K562 (cell line): ENCODE data around the gene SCAANT1. TPM values are rescaled to one million over a fixed set of nuclear protein-coding genes. Genes with fewer than 3 reads are reported as not detected.

Experiments used
- ATAC-seq: fragments of 200-7000 bp; cut with Tn5 transposase; 3 replicates; pipeline ENCODE4 v1.9.1; 2020; ENCODE audit warnings: moderate library complexity
- BruUV-seq: library from RNA; stranded (reverse); fragments of 400-500 nt; replicated peaks from 2 replicates; lab custom pipeline; 2021; lab: Mats Ljungman, UMichigan
- CTCF ChIA-PET: fragments of 300-600 bp; formaldehyde crosslinking; extraction: SDS; loops from one replicate; lab custom pipeline; 2021; ENCODE audit warnings: low intra/inter-chr PET ratio; lab: Yijun Ruan, JAX
- POLR2A ChIA-PET: fragments of 300-600, 350-650 bp; sonication (Branson Sonifier 250); formaldehyde crosslinking; extraction: SDS; loops from one replicate; lab custom pipeline; 2021; ENCODE audit warnings: antibody characterized with exemption, inconsistent platforms; lab: Yijun Ruan, JAX
- DNase-seq, 4 experiments: peaks; one replicate each; pipeline versions ENCODE4 v3.0.0 to v3.0.0-alpha.2; 2011 to 2018; ENCODE audit warnings: low spot score in 3 of 4, mixed read lengths in 3 of 4; ENCODE audit errors: extremely low read depth in 1 of 4
- FAIRE-seq: peaks from 2 replicates; lab custom pipeline; 2011; peaks lifted over from hg19 to GRCh38; lab: Jason Lieb, UNC
- H2AFZ ChIP-seq: 2 replicates; pipeline ENCODE4 v1.6.0; 2011; ENCODE audit warnings: low read depth, low read length, control low read depth, inconsistent platforms
- H3K27ac ChIP-seq: fragments of 200-600 bp; 3 replicates; pipeline ENCODE4 v1.8.0; 2011; ENCODE audit warnings: low read depth, mild to moderate bottlenecking, control low read depth, inconsistent platforms, low read length, moderate library complexity, mixed read lengths; ENCODE audit errors: extremely low read depth
- H3K27me3 ChIP-seq, 2 experiments: fragments of 300-600 bp in 1 of 2; 2 replicates in 1 of 2; 3 replicates in 1 of 2; pipeline versions ENCODE4 v1.6.0 to v1.8.0; 2011; ENCODE audit warnings: inconsistent platforms in 2 of 2, low read length in 2 of 2, mild to moderate bottlenecking in 1 of 2, mixed read lengths in 1 of 2, moderate library complexity in 1 of 2; ENCODE audit not compliant: control insufficient read depth in 2 of 2, insufficient read depth in 2 of 2
- H3K36me3 ChIP-seq: fragments of 300-600 bp; 3 replicates; pipeline ENCODE4 v1.8.0; 2011; ENCODE audit warnings: mild to moderate bottlenecking, low read length, inconsistent platforms; ENCODE audit not compliant: control insufficient read depth, insufficient read depth
- H3K4me1 ChIP-seq, 2 experiments: fragments of 200-600 bp in 1 of 2; replicated peaks in 1 of 2; 2 replicates in 1 of 2; 3 replicates in 1 of 2; pipeline versions ENCODE4 v1.5.1 to v1.8.0; 2011; ENCODE audit warnings: inconsistent platforms in 2 of 2, low read length in 2 of 2, mild to moderate bottlenecking in 1 of 2, mixed read lengths in 1 of 2, moderate library complexity in 1 of 2; ENCODE audit not compliant: control insufficient read depth in 2 of 2, insufficient read depth in 2 of 2
- H3K4me2 ChIP-seq: 2 replicates; pipeline ENCODE4 v1.6.1; 2011; ENCODE audit warnings: low read length, control low read depth, inconsistent platforms, mixed read lengths; ENCODE audit not compliant: insufficient read depth
- H3K4me3 ChIP-seq: fragments of 200-600 bp; sonication (generic), shearing (Covaris generic); 2 replicates; pipeline ENCODE4 v1.5.1; 2016; ENCODE audit warnings: control low read depth, inconsistent platforms
- H3K79me2 ChIP-seq: fragments of 200-600 bp; 3 replicates; pipeline ENCODE4 v1.8.0; 2011; ENCODE audit warnings: low read length, inconsistent platforms; ENCODE audit not compliant: control insufficient read depth, insufficient read depth
- H3K9ac ChIP-seq, 2 experiments: 2 replicates each; pipeline versions ENCODE4 v1.6.0 to v1.6.1; 2011; ENCODE audit warnings: low read depth in 2 of 2, low read length in 2 of 2, control low read depth in 1 of 2, inconsistent platforms in 1 of 2, mild to moderate bottlenecking in 1 of 2, mixed read lengths in 1 of 2; ENCODE audit not compliant: insufficient read depth in 1 of 2
- H3K9me1 ChIP-seq: one replicate; pipeline ENCODE4 v1.6.0; 2011; ENCODE audit warnings: inconsistent platforms, mild to moderate bottlenecking, low read length, moderate library complexity; ENCODE audit not compliant: control insufficient read depth, insufficient read depth
- H3K9me3 ChIP-seq: replicated peaks from 2 replicates; pipeline ENCODE4 v1.5.1; 2011; ENCODE audit warnings: low read depth, low read length, inconsistent platforms; ENCODE audit not compliant: control insufficient read depth, insufficient read depth
- H4K20me1 ChIP-seq: replicated peaks from 2 replicates; pipeline ENCODE4 v1.6.1; 2011; ENCODE audit warnings: low read length, inconsistent platforms, mixed read lengths; ENCODE audit not compliant: control insufficient read depth, insufficient read depth
- BRF1 ChIP-seq: IDR thresholded peaks from 3 replicates; pipeline ENCODE4 v1.6.1; 2011; ENCODE audit warnings: borderline replicate concordance, mild to moderate bottlenecking; ENCODE audit not compliant: insufficient read length; ENCODE audit errors: extremely low read depth
- CTBP1 ChIP-seq: fragments of 450-650 bp; IDR thresholded peaks from 2 replicates; pipeline ENCODE4 v1.6.1; 2016; ENCODE audit warnings: borderline replicate concordance
- EHMT2 ChIP-seq: fragments of 450-650 bp; IDR thresholded peaks from 2 replicates; pipeline ENCODE4 v1.6.1; 2018; ENCODE audit warnings: antibody characterized with exemption
- ELF1 ChIP-seq: fragments of 200-800 bp; sonication (Bioruptor generic); IDR thresholded peaks from 2 replicates; pipeline ENCODE4 v1.6.1; 2016; ENCODE audit warnings: missing genetic modification characterization, missing compliant biosample characterization
- MTA1 ChIP-seq: fragments of 450-650 bp; IDR thresholded peaks from 2 replicates; pipeline ENCODE4 v1.6.1; 2017; ENCODE audit warnings: borderline replicate concordance
- NCOA2 ChIP-seq, 2 experiments: fragments of 450-650 bp; IDR thresholded peaks; 2 replicates each; pipeline ENCODE4 v1.6.1; 2018; ENCODE audit warnings: mild to moderate bottlenecking in 2 of 2, moderate library complexity in 1 of 2; ENCODE audit not compliant: partially characterized antibody in 2 of 2
- NFIC ChIP-seq: fragments of 450-650 bp; IDR thresholded peaks from 2 replicates; pipeline ENCODE4 v1.6.1; 2017; ENCODE audit warnings: mild to moderate bottlenecking, inconsistent platforms
- PYGO2 ChIP-seq: fragments of 450-650 bp; IDR thresholded peaks from 2 replicates; pipeline ENCODE4 v1.6.1; 2016; ENCODE audit warnings: mild to moderate bottlenecking, missing genetic modification characterization, moderate library complexity, missing compliant biosample characterization
- SP1 ChIP-seq: sonication (generic); formaldehyde crosslinking; IDR thresholded peaks from 2 replicates; pipeline ENCODE4 v1.8.1; 2022; ENCODE audit warnings: mild to moderate bottlenecking, missing genetic modification reagents
- ZNF431 ChIP-seq: sonication (generic); formaldehyde crosslinking; IDR thresholded peaks from 2 replicates; pipeline ENCODE4 v1.8.0; 2022; ENCODE audit warnings: mild to moderate bottlenecking, missing genetic modification reagents
- ZNF79 ChIP-seq: fragments of 250-450 bp; sonication (Bioruptor Pico); IDR thresholded peaks from 2 replicates; pipeline ENCODE4 v1.4.0; 2020; ENCODE audit warnings: low read depth, mild to moderate bottlenecking, moderate library complexity
- WGBS: fragments of 100-300 bp; shearing (Covaris generic); methylation state at CpG from one replicate; pipeline ENCODE4 v1.1.6; 2016; ENCODE audit warnings: low coverage, mixed read lengths; ENCODE audit not compliant: insufficient coverage; ENCODE audit errors: missing lambda C conversion rate; 5-methylcytosine and 5-hydroxymethylcytosine counted together
- in situ Hi-C: fragments of 300-500 bp; cut with MboI; formaldehyde crosslinking; loops from 4 replicates; pipeline ENCODE4 v1.15.0; 2018; ENCODE audit warnings: inconsistent platforms, mixed read lengths
- intact Hi-C: fragments of 100-400 bp; cut with micrococcal nuclease; formaldehyde crosslinking; loops from 2 replicates; pipeline ENCODE4 v1.14.2; 2022
- polyA plus RNA-seq, 8 experiments: library from polyadenylated mRNA; depleted of rRNA in 4 of 8; stranded (reverse) in 5 of 8; unstranded in 3 of 8; fragments of >200 nt; fragmentation: Nextera tagmentation in 2 of 8; fragmentation: Illumina TruSeq in 1 of 8; extraction: Ambion mirVana in 2 of 8; extraction: Trizol in 1 of 8; gene quantifications; 2 replicates each; pipeline versions ENCODE4 v1.2.1 to v1.2.3, GENCODE V29; 2011 to 2014; ENCODE audit warnings: inconsistent platforms in 1 of 8, missing spikeins in 1 of 8
- total RNA-seq, 7 experiments: library from RNA; depleted of rRNA in 6 of 7; stranded (reverse); fragments of >200 nt in 6 of 7; fragmentation: Illumina TruSeq in 2 of 7; extraction: Trizol in 2 of 7; gene quantifications; 2 replicates each; pipeline versions ENCODE4 v1.2.1 to v1.2.3, GENCODE V29; 2011 to 2021; ENCODE audit warnings: low replicate concordance in 1 of 7
- TF ChIP-seq, protein P1 (sequence below): sonication (generic); formaldehyde crosslinking; IDR thresholded peaks from 2 replicates; pipeline ENCODE4 v1.8.1; 2023; ENCODE audit warnings: mild to moderate bottlenecking, missing genetic modification reagents
- TF ChIP-seq, protein P2 (sequence below): sonication (generic); IDR thresholded peaks from 2 replicates; pipeline ENCODE4 v1.6.1; 2016
- TF ChIP-seq, protein P3 (sequence below): sonication (generic); formaldehyde crosslinking; IDR thresholded peaks from 2 replicates; pipeline ENCODE4 v1.5.0; 2020; ENCODE audit warnings: missing genetic modification reagents
- TF ChIP-seq, protein P4 (sequence below), 2 experiments: fragments of 450-650 bp in 1 of 2; IDR thresholded peaks; 2 replicates each; pipeline ENCODE4 v1.6.1; 2011 to 2017; ENCODE audit warnings: low read depth in 2 of 2, antibody characterized with exemption in 1 of 2, borderline replicate concordance in 1 of 2, low read length in 1 of 2, mild to moderate bottlenecking in 1 of 2, mixed read lengths in 1 of 2; ENCODE audit not compliant: control insufficient read depth in 1 of 2

Gene SCAANT1
- total and polyA plus RNA-seq, 9 of the 15 experiments (the other 6 are each of a cell fraction or from before 2014, with no cell fraction given) = not detected

DNA sequence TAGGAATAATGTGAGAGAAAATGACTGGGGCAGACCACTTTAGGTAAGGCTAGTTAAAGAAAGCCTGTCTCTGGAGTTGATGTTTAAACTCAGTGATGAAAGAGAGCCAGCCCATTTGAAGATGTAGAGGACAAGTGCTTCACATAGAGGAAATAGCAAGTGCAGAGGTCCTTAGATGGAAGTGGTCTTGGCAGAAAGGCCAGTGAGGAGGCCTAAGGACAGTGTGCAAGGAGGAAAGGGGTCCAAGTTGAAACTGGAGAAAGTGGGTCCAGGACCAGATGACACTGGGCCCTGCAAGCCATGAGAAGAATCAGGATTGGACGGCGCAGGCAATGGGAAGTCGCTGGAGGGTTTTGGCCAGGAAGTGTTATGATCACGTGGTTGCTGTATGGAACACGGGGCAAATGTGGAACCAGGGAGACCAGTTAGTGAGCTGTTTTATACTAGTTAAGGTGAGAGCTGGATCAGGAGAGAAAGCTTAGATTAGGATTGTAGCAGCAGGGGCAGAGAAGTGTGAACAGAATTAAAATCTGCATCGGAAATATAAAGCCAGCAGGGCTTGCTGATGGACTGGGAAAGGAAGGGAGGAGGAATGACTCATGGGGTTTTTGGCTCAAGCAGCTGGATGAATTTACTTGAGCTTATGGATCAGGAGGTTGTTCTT lies 48.0 kb upstream of the SCAANT1 start:
- WGBS = 8% methylated on average over 6 of the region's 6 CpGs
- Histone ChIP-seq H3K4me1 (peaks cover 3 to 11% of the 10 kb centered on the region in 2 experiments; a peak in 4 of 5 replicates), H3K9ac (peak overlapping the region; percentile 49 to 72; a peak in 3 of 4 replicates), H3K27me3 (no peaks in the 10 kb centered on the region), H3K4me3 (peak overlapping the region; percentile 32), H2AFZ (peak overlapping the region; percentile 90), H3K27ac (peak overlapping the region; percentile 75), H3K9me3 (no peaks in the 10 kb centered on the region), H3K4me2 (peak overlapping the region; percentile 83), H3K79me2 (peaks cover 16% of the 10 kb centered on the region), H4K20me1 (no peaks in the 10 kb centered on the region), H3K9me1 (peaks cover 3% of the 10 kb centered on the region), H3K36me3 (0 out of 3 replicates have a peak, but pooled peaks cover 8% of the 10 kb centered on the region)
- BruUV-seq = no TSS peak
- ATAC-seq (peak; percentile 81), DNase-seq (peak; percentile 14 to 60 (median 28)), FAIRE-seq (peak; percentile 86)
- ChIA-PET CTCF (no interaction called here), POLR2A (interaction anchor here (0.6 to 1.2 kb wide), 3 partner anchors 12 to 92 kb away, joined by 3 to 4 read pairs (median 3); no protein-coding TSS in a partner anchor)
- in situ Hi-C loops (no loop called here), intact Hi-C loops (loop anchor here (10.0 kb wide), 1 partner anchor 95 kb away; the partner anchor contains the start of genes ATXN7 and THOC7)
- TF ChIP-seq, protein P1, sequence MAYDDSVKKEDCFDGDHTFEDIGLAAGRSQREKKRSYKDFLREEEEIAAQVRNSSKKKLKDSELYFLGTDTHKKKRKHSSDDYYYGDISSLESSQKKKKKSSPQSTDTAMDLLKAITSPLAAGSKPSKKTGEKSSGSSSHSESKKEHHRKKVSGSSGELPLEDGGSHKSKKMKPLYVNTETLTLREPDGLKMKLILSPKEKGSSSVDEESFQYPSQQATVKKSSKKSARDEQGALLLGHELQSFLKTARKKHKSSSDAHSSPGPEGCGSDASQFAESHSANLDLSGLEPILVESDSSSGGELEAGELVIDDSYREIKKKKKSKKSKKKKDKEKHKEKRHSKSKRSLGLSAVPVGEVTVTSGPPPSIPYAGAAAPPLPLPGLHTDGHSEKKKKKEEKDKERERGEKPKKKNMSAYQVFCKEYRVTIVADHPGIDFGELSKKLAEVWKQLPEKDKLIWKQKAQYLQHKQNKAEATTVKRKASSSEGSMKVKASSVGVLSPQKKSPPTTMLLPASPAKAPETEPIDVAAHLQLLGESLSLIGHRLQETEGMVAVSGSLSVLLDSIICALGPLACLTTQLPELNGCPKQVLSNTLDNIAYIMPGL (CRISPR knock-in tag) = no peak
- peak; percentile 41; the same call in 1 of the 2 replicates for TF ChIP-seq EHMT2
- TF ChIP-seq ZNF431 (CRISPR knock-in tag) = no peak
- TF ChIP-seq SP1 (CRISPR knock-in tag) = no peak
- TF ChIP-seq, protein P2, sequence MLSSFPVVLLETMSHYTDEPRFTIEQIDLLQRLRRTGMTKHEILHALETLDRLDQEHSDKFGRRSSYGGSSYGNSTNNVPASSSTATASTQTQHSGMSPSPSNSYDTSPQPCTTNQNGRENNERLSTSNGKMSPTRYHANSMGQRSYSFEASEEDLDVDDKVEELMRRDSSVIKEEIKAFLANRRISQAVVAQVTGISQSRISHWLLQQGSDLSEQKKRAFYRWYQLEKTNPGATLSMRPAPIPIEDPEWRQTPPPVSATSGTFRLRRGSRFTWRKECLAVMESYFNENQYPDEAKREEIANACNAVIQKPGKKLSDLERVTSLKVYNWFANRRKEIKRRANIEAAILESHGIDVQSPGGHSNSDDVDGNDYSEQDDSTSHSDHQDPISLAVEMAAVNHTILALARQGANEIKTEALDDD = peak; percentile 82
- peak; percentile 46; the same call in 1 of the 2 replicates for TF ChIP-seq ELF1
- no peak for TF ChIP-seq BRF1
- no peak for TF ChIP-seq PYGO2 (tag)
- TF ChIP-seq, protein P3, sequence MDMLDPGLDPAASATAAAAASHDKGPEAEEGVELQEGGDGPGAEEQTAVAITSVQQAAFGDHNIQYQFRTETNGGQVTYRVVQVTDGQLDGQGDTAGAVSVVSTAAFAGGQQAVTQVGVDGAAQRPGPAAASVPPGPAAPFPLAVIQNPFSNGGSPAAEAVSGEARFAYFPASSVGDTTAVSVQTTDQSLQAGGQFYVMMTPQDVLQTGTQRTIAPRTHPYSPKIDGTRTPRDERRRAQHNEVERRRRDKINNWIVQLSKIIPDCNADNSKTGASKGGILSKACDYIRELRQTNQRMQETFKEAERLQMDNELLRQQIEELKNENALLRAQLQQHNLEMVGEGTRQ (CRISPR knock-in tag) = peak; percentile 76
- TF ChIP-seq ZNF79 (CRISPR knock-in tag) = no peak
- no peak for TF ChIP-seq MTA1
- 0 out of 2 replicates have a peak, but pooled peaks have one; percentile 18 for TF ChIP-seq CTBP1
- TF ChIP-seq, protein P4, sequence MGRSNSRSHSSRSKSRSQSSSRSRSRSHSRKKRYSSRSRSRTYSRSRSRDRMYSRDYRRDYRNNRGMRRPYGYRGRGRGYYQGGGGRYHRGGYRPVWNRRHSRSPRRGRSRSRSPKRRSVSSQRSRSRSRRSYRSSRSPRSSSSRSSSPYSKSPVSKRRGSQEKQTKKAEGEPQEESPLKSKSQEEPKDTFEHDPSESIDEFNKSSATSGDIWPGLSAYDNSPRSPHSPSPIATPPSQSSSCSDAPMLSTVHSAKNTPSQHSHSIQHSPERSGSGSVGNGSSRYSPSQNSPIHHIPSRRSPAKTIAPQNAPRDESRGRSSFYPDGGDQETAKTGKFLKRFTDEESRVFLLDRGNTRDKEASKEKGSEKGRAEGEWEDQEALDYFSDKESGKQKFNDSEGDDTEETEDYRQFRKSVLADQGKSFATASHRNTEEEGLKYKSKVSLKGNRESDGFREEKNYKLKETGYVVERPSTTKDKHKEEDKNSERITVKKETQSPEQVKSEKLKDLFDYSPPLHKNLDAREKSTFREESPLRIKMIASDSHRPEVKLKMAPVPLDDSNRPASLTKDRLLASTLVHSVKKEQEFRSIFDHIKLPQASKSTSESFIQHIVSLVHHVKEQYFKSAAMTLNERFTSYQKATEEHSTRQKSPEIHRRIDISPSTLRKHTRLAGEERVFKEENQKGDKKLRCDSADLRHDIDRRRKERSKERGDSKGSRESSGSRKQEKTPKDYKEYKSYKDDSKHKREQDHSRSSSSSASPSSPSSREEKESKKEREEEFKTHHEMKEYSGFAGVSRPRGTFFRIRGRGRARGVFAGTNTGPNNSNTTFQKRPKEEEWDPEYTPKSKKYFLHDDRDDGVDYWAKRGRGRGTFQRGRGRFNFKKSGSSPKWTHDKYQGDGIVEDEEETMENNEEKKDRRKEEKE (IDR thresholded peaks at IDR 0.05; ENCODE audit: borderline replicate concordance in 1 of 2, control insufficient read depth in 1 of 2, low read depth in 2 of 2, low read length in 1 of 2) = no peak
- TF ChIP-seq NCOA2 (IDR thresholded peaks at IDR 0.05; ENCODE audit: partially characterized antibody in 2 of 2) = no peak
- 0 out of 2 replicates have a peak, but pooled peaks have one; percentile 6 for TF ChIP-seq NFIC
